Mesendoderm (in vitro differentiated cells): ENCODE measurements around the gene RASSF3.
"Not testable (repeated sequence)": the region's sequence is repeated elsewhere in the genome, so short reads cannot be mapped to it uniquely, and the experiment has no call there.

Source experiments
- DNase-seq: peaks from one replicate; pipeline ENCODE4 v3.0.0; 2013
- H2AK5ac ChIP-seq: 2 replicates; pipeline ENCODE4 v1.6.1; 2013; ENCODE audit warnings: low read length, inconsistent platforms
- H2BK120ac ChIP-seq: 2 replicates; pipeline ENCODE4 v1.6.1; 2013; ENCODE audit warnings: low read depth, mild to moderate bottlenecking, low read length, moderate library complexity, mixed read lengths
- H2BK15ac ChIP-seq: replicated peaks from 2 replicates; pipeline ENCODE4 v1.6.1; 2013; ENCODE audit warnings: low read depth, mild to moderate bottlenecking, moderate library complexity
- H2BK5ac ChIP-seq: 2 replicates; pipeline ENCODE4 v1.6.1; 2013; ENCODE audit warnings: low read length, inconsistent platforms
- H3K18ac ChIP-seq: 2 replicates; pipeline ENCODE4 v1.6.1; 2013; ENCODE audit warnings: mild to moderate bottlenecking, low read length, mixed read lengths
- H3K23ac ChIP-seq: one replicate; pipeline ENCODE4 v1.6.1; 2013; ENCODE audit warnings: low read length
- H3K27ac ChIP-seq: 2 replicates; pipeline ENCODE4 v1.5.1; 2013; ENCODE audit warnings: low read depth, mild to moderate bottlenecking, inconsistent platforms, low read length, moderate library complexity
- H3K27me3 ChIP-seq: 2 replicates; pipeline ENCODE4 v1.6.1; 2013; ENCODE audit warnings: low read length, control low read depth, mild to moderate bottlenecking, inconsistent platforms; ENCODE audit not compliant: insufficient read depth, poor library complexity
- H3K36me3 ChIP-seq: 2 replicates; pipeline ENCODE4 v1.6.1; 2013; ENCODE audit warnings: low read length, inconsistent platforms; ENCODE audit not compliant: control insufficient read depth, insufficient read depth
- H3K4ac ChIP-seq: one replicate; pipeline ENCODE4 v1.6.1; 2013; ENCODE audit warnings: low read depth, mild to moderate bottlenecking, low read length, moderate library complexity
- H3K4me1 ChIP-seq: 2 replicates; pipeline ENCODE4 v1.6.1; 2013; ENCODE audit warnings: low read depth, low read length, inconsistent platforms; ENCODE audit not compliant: control insufficient read depth
- H3K4me2 ChIP-seq: 2 replicates; pipeline ENCODE4 v1.6.1; 2013; ENCODE audit warnings: low read length
- H3K4me3 ChIP-seq: 2 replicates; pipeline ENCODE4 v1.5.1; 2013; ENCODE audit warnings: mild to moderate bottlenecking, low read length
- H3K56ac ChIP-seq: one replicate; pipeline ENCODE4 v1.6.1; 2013; ENCODE audit warnings: low read length
- H3K79me1 ChIP-seq: 2 replicates; pipeline ENCODE4 v1.6.1; 2013; ENCODE audit warnings: low read length, inconsistent platforms
- H3K79me2 ChIP-seq: 2 replicates; pipeline ENCODE4 v1.6.1; 2013; ENCODE audit warnings: mild to moderate bottlenecking, low read length; ENCODE audit not compliant: control insufficient read depth, insufficient read depth
- H3K9ac ChIP-seq: 2 replicates; pipeline ENCODE4 v1.6.1; 2013; ENCODE audit warnings: low read length, inconsistent platforms
- H4K5ac ChIP-seq: one replicate; pipeline ENCODE4 v1.6.1; 2013; ENCODE audit warnings: low read length
- H4K8ac ChIP-seq: one replicate; pipeline ENCODE4 v1.6.1; 2013; ENCODE audit warnings: low read depth, mild to moderate bottlenecking, control low read depth, low read length, moderate library complexity
- WGBS: extraction: QIAGEN DNeasy Blood & Tissue Kit; methylation state at CpG from one replicate; pipeline ENCODE4 v1.1.7; 2013; ENCODE audit warnings: low lambda C conversion rate, missing lambda C conversion rate; ENCODE audit not compliant: insufficient coverage; ENCODE audit errors: extremely low coverage; 5-methylcytosine and 5-hydroxymethylcytosine counted together

Gene RASSF3

DNA sequence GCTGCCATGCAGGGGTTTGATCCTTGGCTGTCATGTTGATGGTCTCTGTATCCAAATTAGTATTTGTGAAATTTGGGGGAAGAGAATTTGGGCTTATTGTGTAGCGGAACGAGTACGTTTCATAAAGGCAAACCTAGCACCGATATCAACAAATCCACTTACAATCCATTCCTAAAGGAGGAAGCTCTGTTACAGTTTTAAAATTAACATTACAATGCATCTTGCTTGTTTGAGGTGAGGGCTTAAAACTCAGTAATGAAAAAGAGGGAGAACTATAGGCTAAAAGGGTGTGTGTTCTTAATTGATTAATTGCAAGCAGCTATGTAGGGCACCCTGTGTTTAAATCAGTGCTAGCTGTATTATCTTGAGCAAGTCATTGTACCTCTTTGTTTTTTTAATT lies 13.7 kb downstream of the RASSF3 start:
- no peak overlapping the region for H3K18ac ChIP-seq
- H3K27ac ChIP-seq, result no peak overlapping the region
- no peaks in the 10 kb centered on the region for H3K36me3 ChIP-seq
- H3K9ac ChIP-seq, result no peak overlapping the region
- H3K79me1 ChIP-seq, result peaks cover 6% of the 10 kb centered on the region
- no peak overlapping the region for H3K23ac ChIP-seq
- no peak overlapping the region for H2AK5ac ChIP-seq
- H2BK15ac ChIP-seq, result no peak overlapping the region
- no CpG with 5 or more reads among the region's 4 CpGs for WGBS
- no peak overlapping the region for H3K4me2 ChIP-seq
- H3K79me2 ChIP-seq, result peaks cover 43% of the 10 kb centered on the region
- H3K4me3 ChIP-seq, result no peak overlapping the region
- no peak for DNase-seq
- H3K56ac ChIP-seq, result no peak overlapping the region
- no peak overlapping the region for H4K8ac ChIP-seq
- H2BK5ac ChIP-seq, result no peak overlapping the region
- H2BK120ac ChIP-seq, result no peak overlapping the region
- H3K4me1 ChIP-seq, result peaks cover 4% of the 10 kb centered on the region
- H3K27me3 ChIP-seq, result no peaks in the 10 kb centered on the region
- H4K5ac ChIP-seq, result no peak overlapping the region
- H3K4ac ChIP-seq, result no peak overlapping the region

DNA sequence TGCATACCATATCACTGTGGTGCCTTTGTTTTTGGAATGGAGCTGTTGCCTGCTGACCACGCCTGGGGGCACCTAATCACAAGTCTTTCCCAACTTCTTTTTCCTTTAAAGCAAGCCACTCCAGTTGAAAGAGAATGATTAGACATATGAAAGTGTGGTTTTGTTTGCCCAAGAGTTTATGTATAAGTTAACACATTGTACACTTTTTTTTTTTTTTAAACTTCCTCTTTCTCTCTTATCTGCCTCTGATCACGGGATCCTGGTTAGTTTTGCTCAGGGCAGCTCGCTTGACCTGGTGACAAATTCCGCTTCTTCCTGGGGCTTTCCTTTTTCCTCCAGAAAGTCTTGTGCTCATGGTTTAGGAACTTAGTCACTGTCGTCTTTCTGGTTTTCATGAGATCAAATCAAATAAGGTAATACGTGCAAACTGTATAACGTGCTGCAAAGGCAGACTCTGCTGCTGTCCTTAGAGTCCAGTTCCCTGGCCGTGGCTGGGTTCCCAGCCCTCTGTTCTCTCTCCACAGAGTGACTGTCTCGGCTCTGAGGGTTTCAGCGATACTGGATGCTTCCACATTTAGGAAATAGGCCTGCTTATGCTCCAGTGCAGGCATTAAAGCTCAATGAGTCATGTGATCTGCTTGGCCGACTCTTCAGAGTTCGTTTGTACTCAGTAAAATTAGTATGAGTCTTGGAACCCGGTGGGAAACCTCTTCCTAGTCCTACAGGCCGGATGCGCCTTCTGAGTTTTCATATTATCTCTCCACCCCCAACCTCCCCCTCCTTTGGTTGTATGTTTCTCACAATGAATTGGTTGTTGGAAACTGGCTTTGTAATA lies 15.2 kb downstream of the RASSF3 start:
- peaks cover 34% of the 10 kb centered on the region for H3K79me2 ChIP-seq
- H3K27me3 ChIP-seq, result no peaks in the 10 kb centered on the region
- H3K4me2 ChIP-seq, result no peak overlapping the region
- H2BK15ac ChIP-seq, result no peak overlapping the region
- no peak overlapping the region for H4K5ac ChIP-seq
- DNase-seq, result peak; percentile 70
- peaks cover 4% of the 10 kb centered on the region for H3K4me1 ChIP-seq
- peaks cover 9% of the 10 kb centered on the region for H3K79me1 ChIP-seq
- H3K56ac ChIP-seq, result peak overlapping the region; percentile 40
- no CpG with 5 or more reads among the region's 15 CpGs for WGBS
- no peak overlapping the region for H3K27ac ChIP-seq
- H3K4me3 ChIP-seq, result no peak overlapping the region
- H3K9ac ChIP-seq, result peak overlapping the region; percentile 2
- H4K8ac ChIP-seq, result no peak overlapping the region
- H3K18ac ChIP-seq, result peak overlapping the region; percentile 25
- no peaks in the 10 kb centered on the region for H3K36me3 ChIP-seq
- no peak overlapping the region for H2AK5ac ChIP-seq
- H2BK120ac ChIP-seq, result no peak overlapping the region
- H3K23ac ChIP-seq, result no peak overlapping the region
- no peak overlapping the region for H2BK5ac ChIP-seq
- peak overlapping the region; percentile 59 for H3K4ac ChIP-seq

DNA sequence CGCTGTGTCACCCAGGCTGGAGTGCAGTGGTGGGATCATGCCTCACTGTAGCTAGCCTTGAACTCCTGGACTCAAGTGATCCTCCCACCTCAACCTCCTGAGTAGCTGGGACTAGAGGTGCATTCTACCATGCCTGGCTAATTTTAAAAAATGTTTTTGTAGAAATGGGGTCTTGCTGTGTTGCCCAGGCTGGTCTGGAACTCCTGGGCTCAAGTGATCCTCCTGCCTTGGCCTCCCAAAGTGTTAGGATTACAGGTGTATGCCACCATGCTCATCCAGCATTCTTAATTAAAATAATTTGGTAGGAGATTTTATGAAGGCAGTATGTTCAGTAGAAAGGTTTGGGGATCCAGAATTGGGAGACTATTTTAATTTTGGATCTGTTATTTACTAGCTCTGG lies 16.3 kb downstream of the RASSF3 start:
- not testable (repeated sequence) for H3K27me3 ChIP-seq, H3K36me3 ChIP-seq, H3K4ac ChIP-seq, H3K4me1 ChIP-seq, H2AK5ac ChIP-seq, H2BK5ac ChIP-seq, H3K9ac ChIP-seq, H3K56ac ChIP-seq, H3K27ac ChIP-seq, H3K4me3 ChIP-seq, DNase-seq, H2BK120ac ChIP-seq, H4K8ac ChIP-seq, H3K23ac ChIP-seq, H3K18ac ChIP-seq, H2BK15ac ChIP-seq, H3K4me2 ChIP-seq, H4K5ac ChIP-seq
- WGBS, result no CpG with 5 or more reads among the region's 1 CpG
- peaks cover 16% of the 10 kb centered on the region for H3K79me1 ChIP-seq
- H3K79me2 ChIP-seq, result peaks cover 38% of the 10 kb centered on the region

DNA sequence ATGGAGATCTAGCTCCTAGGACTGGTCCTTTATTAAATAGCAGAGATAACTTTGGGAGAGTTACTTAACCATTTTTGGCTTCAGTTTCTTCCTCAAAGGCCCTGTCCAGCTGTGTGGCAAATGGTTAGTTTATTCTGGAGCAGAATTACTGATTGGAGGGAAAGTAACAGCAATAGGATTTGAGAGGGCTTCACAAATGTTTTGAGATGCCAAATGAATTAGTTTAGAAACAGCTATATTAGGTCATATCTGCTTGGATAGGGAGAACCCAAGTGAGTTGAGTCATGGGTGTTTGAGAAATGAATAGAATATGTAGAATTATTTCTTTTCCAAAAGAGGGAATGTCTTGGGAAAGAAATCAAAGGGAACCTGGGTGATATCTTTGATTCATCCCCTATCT lies 17.5 kb downstream of the RASSF3 start:
- no peak overlapping the region for H3K4me2 ChIP-seq
- no peak overlapping the region for H2AK5ac ChIP-seq
- no peak overlapping the region for H4K8ac ChIP-seq
- H3K18ac ChIP-seq, result no peak overlapping the region
- no peak overlapping the region for H4K5ac ChIP-seq
- H2BK120ac ChIP-seq, result no peak overlapping the region
- H3K36me3 ChIP-seq, result no peaks in the 10 kb centered on the region
- no peak overlapping the region for H2BK15ac ChIP-seq
- peaks cover 46% of the 10 kb centered on the region for H3K79me2 ChIP-seq
- H3K23ac ChIP-seq, result no peak overlapping the region
- no peak overlapping the region for H3K4me3 ChIP-seq
- peaks cover 25% of the 10 kb centered on the region for H3K79me1 ChIP-seq
- H2BK5ac ChIP-seq, result no peak overlapping the region
- H3K56ac ChIP-seq, result no peak overlapping the region
- H3K4ac ChIP-seq, result no peak overlapping the region
- H3K4me1 ChIP-seq, result peaks cover 4% of the 10 kb centered on the region
- no peak overlapping the region for H3K27ac ChIP-seq
- H3K9ac ChIP-seq, result no peak overlapping the region
- H3K27me3 ChIP-seq, result no peaks in the 10 kb centered on the region
- DNase-seq, result no peak

DNA sequence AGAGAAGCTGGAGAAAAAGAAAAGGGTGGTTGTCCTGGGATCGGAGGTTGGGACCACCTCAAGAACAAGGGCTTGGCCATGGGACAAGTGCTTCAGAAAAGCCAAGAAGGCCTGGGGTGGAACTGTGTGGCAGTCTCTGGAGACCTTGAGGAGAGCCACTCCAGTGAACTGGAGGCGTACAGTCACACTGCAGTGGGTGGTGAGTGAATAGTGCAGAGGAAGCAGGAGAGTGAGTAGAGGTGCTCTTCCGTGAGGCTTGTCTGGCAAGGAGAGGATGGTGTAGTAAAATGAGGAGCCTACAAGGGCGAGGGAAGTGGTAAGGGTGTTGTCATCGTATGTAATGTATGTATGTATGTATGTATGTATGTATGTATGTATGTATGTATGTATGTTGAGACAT lies 20.9 kb downstream of the RASSF3 start:
- Histone ChIP-seq H3K23ac (no peak overlapping the region), H3K56ac (no peak overlapping the region), H3K27me3 (no peaks in the 10 kb centered on the region), H4K8ac (no peak overlapping the region), H3K4me1 (no peaks in the 10 kb centered on the region), H2BK120ac (no peak overlapping the region), H3K4ac (no peak overlapping the region), H3K79me2 (peaks cover 37% of the 10 kb centered on the region), H2BK15ac (no peak overlapping the region), H2AK5ac (no peak overlapping the region), H3K18ac (no peak overlapping the region), H3K79me1 (peaks cover 26% of the 10 kb centered on the region), H2BK5ac (no peak overlapping the region), H3K4me2 (no peak overlapping the region), H3K36me3 (no peaks in the 10 kb centered on the region), H4K5ac (no peak overlapping the region), H3K9ac (no peak overlapping the region), H3K27ac (no peak overlapping the region), H3K4me3 (no peak overlapping the region)
- no peak for DNase-seq
- 100% methylated on average over 1 of the region's 5 CpGs for WGBS
